Mesodermal cell (in vitro differentiated cells): ENCODE results near the gene NME3.

Source experiments
- H3K27ac ChIP-seq: 2 replicates; pipeline ENCODE4 v1.7.0; 2013; ENCODE audit warnings: mild to moderate bottlenecking, low read depth, low read length, moderate library complexity; ENCODE audit not compliant: severe bottlenecking
- H3K36me3 ChIP-seq: 2 replicates; pipeline ENCODE4 v1.7.1; 2013; ENCODE audit warnings: mild to moderate bottlenecking, low read length, moderate library complexity; ENCODE audit not compliant: control insufficient read depth, insufficient read depth
- H3K4me1 ChIP-seq: one replicate; pipeline ENCODE4 v1.7.1; 2013; ENCODE audit warnings: mild to moderate bottlenecking, low read length; ENCODE audit not compliant: insufficient read depth, control insufficient read depth, poor library complexity, severe bottlenecking
- H3K4me3 ChIP-seq: 2 replicates; pipeline ENCODE4 v1.7.0; 2013; ENCODE audit warnings: low read length, control low read depth, mild to moderate bottlenecking; ENCODE audit not compliant: insufficient read depth, poor library complexity, severe bottlenecking; ENCODE audit errors: extremely low read depth
- H3K9me3 ChIP-seq: 2 replicates; pipeline ENCODE4 v1.7.1; 2013; ENCODE audit warnings: mild to moderate bottlenecking, low read length, moderate library complexity; ENCODE audit not compliant: control insufficient read depth
- WGBS, 2 experiments: methylation state at CpG; one replicate each; pipeline ENCODE4 v1.1.5; 2013; ENCODE audit warnings: missing lambda C conversion rate in 2 of 2; ENCODE audit not compliant: insufficient coverage in 2 of 2; 5-methylcytosine and 5-hydroxymethylcytosine counted together

The NME3 gene

DNA sequence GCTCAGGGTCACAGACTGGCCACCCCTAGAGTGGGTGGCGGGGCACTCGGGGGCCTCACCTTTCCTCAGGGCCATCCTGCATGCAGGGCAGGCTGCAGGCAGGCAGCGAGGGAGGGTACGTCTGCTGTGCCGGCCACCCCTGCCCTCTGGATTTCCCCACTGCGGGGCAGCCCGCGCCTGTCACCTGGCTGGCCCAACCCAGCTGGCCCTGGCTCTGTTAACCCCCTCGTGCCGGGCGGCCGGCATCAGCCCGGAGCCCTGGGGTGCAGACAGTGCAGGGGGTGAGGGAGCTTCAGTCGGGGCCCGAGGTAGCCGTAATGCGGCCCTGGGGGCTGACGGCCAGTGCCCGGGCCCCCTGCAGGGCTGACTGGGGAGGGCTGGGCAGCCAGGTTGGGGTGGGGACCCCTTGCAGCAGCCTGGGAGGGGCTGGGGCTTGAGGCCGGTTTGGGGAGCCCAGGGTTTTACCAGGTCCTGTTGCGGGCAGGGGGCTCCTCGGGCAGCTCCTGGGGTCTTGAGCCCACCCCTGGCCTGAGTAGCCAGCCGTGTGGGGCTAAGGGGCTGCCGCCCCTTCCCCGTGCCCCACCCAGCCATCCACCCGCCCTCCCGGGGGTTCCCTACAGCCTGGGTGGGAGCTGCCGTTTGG, 22.4 kb upstream of the NME3 start, which contains the start of gene IGFALS:
TSS of gene IGFALS (minus strand) at position 128 of the 643 bp plus-strand sequence. CDS start at position 75, 53 bp downstream.
- Histone ChIP-seq H3K9me3 (peaks cover 4% of the 10 kb centered on the region), H3K4me1 (no peaks in the 10 kb centered on the region), H3K27ac (no peak within 1 kb of the TSS), H3K4me3 (no peak within 1 kb of the TSS), H3K36me3 (peaks cover 13% of the 10 kb centered on the region)
- 92 to 95% methylated on average over 16 to 27 of the region's 28 CpGs for WGBS, 2 experiments

DNA sequence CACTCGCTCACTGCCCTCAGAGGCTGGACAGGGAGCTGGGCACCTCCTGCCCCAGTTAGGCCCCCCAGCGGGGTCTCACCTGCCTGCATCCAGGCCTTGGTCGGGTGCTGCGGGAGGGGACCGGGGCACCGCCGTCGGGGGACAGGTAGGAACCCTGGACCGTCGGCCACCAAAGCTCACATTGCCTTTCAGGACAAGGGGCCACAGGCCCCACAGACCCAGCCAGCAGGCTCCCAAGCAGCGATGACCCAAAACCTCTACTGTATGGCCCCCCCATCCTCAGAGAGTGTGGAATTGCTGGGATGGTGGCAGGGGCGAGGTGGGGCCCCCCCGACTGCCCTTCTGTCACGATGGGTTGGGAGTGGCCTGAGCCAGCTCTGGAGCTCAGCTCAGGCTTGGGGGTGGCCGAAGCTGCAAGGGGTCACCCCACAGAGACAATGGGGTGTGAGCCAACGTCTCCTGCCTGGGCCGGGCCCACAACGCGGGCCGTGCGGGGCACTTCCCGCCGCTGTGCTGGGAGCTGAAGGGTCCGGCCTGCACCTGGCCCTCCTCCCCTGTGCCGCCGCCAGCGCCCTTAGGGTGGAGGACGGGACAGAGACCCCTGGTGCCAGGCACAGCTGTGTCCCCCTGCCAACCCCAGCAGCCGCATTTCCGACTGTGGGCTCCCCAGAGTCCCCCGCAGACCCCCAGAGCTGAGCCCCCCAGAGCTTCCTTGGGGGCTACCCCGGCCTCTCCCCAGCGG, 21.7 kb upstream of the NME3 start:
- Histone ChIP-seq H3K4me3 (no peak overlapping the region), H3K9me3 (peaks cover 2% of the 10 kb centered on the region), H3K27ac (no peak overlapping the region), H3K36me3 (peaks cover 19% of the 10 kb centered on the region), H3K4me1 (no peaks in the 10 kb centered on the region)
- WGBS, 2 experiments = 93 to 95% methylated on average over 23 to 31 of the region's 33 CpGs

DNA sequence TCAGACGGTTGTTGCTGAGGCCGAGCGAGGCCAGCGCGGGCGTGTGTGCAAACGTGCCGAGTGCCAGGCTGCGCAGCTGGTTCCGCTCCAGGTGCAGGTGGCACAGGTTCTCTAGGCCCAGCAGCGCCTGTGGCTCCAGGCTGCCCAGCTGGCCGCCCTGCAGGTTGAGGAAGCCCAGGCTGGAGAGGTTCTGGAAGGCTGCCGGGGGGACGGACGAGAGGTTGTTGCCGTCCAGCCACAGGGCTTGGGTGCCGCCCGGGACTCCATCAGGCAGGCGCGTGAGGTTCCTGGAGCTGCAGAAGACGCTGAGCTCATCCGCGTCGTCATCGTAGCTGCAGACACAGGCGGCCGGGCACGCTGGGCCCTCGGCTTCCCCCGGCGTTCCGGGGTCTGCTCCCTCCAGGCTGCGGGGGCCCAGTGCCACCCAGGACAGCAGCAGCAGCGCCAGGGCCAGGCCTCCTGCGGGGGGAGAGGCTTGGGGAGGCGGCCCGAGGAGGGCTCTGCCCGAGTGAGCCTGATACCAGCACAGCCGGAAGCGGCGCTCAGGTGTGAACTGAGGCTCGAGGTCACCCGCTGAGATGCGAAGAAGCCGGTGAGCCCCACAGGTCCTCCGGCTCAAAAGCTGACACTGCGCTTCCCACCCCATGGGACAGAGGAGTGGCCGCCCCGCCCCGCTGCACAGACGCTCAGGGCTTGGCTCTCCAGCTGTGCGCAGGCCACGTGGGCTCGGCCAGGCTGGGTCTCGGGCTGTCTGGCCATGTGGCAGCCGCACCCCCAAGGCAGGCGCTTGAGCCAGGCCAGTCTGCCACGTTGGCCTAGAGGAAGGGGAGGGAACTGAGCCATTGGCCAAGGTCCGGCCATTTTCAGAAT, 20.8 kb upstream of the NME3 start:
- no peak overlapping the region for H3K27ac ChIP-seq
- H3K4me1 ChIP-seq = no peaks in the 10 kb centered on the region
- 92 to 96% methylated on average over 52 to 59 of the region's 59 CpGs for WGBS, 2 experiments
- H3K36me3 ChIP-seq = peaks cover 28% of the 10 kb centered on the region
- H3K4me3 ChIP-seq = no peak overlapping the region
- H3K9me3 ChIP-seq = no peaks in the 10 kb centered on the region

DNA sequence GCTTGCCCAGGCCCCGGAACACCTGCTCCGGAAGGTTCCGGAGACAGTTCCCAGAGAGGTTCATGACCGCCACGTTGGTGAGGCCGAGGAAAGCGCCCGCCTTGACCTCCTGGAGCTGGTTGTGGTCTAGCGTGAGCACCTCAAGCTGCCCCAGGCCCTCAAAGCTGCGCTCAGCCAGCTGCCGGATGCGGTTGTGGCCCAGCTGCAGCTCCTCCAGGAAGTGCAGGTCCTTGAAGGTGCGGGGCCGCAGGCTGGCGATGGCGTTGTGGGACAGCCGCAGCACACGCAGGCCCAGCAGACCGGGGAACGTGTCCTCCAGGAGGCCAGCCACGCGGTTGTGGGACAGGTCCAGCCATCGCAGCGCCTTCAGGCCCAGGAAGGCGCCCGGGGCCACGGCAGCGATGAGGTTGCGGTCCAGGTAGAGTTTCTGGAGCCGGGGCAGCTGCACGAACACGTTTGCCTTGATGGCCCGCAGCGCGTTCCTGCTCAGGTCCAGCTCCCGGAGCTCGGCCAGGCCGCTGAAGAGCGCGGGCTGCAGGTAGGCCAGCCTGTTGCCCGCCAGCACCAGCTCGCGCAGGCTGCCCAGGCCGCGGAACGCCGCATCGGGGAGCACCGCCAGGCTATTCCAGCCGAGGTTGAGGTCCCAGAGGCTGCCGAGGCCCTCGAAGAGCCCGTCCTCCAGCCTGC, 20.1 kb upstream of the NME3 start:
- WGBS, 2 experiments = 95 to 96% methylated on average over 44 to 53 of the region's 53 CpGs
- Histone ChIP-seq H3K4me3 (no peak overlapping the region), H3K9me3 (no peaks in the 10 kb centered on the region), H3K27ac (no peak overlapping the region), H3K36me3 (peaks cover 35% of the 10 kb centered on the region), H3K4me1 (no peaks in the 10 kb centered on the region)

DNA sequence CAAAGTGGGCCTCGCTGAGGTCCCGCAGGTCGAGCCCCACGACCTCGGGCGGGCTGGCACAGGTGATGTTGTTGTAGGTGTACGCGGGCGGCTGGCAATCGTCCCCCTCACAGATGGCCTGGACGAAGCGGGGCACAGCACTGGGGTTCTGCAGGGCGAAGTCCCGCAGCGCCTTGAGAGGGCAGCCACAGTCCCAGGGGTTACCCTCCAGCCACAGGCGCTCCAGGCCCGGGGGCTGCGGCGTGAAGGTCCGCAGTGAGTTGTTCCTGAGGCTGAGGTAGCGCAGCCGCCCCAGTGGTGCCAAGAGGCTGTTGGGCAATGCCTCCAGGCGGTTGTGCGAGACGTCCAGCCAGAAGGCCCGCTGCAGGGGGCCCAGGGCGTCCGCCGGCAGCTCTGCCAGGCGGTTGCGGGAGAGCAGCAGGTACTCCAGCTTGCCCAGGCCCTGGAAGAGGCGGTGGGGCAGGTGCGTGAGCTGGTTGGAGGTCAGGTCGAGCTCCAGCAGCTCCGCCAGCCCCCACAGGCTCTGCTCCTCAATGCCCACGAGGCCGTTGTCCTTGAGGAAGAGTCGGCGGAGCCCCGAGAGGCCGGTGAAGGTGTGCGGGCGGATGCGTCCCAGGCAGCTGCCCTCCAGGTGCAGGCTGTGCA, 19.4 kb upstream of the NME3 start:
- H3K4me1 ChIP-seq = no peaks in the 10 kb centered on the region
- H3K36me3 ChIP-seq = peaks cover 42% of the 10 kb centered on the region
- WGBS, 2 experiments = 97 to 99% methylated on average over 36 to 44 of the region's 44 CpGs
- H3K4me3 ChIP-seq = no peak overlapping the region
- H3K27ac ChIP-seq = no peak overlapping the region
- no peaks in the 10 kb centered on the region for H3K9me3 ChIP-seq

DNA sequence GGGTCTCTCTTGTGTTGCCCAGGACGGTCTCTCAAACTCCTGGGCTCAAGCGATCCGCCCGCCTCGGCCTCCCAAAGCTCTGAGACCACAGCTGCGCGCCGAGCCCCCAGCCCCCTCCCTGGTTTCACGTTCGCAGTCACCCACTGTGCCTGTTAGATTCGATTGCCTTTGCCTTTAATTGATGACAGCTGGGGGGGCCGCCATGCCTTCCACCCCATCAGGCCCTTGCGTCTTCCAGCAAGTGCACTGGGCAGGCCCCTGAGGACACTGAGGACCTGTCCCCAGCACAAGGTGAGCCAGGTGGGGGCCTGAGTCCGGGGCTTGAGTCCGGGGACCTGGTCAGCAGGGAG, 18.9 kb upstream of the NME3 start:
- Histone ChIP-seq H3K9me3 (no peaks in the 10 kb centered on the region), H3K4me1 (no peaks in the 10 kb centered on the region), H3K27ac (no peak overlapping the region), H3K36me3 (peaks cover 47% of the 10 kb centered on the region), H3K4me3 (no peak overlapping the region)
- 93 to 96% methylated on average over 12 to 15 of the region's 15 CpGs for WGBS, 2 experiments

DNA sequence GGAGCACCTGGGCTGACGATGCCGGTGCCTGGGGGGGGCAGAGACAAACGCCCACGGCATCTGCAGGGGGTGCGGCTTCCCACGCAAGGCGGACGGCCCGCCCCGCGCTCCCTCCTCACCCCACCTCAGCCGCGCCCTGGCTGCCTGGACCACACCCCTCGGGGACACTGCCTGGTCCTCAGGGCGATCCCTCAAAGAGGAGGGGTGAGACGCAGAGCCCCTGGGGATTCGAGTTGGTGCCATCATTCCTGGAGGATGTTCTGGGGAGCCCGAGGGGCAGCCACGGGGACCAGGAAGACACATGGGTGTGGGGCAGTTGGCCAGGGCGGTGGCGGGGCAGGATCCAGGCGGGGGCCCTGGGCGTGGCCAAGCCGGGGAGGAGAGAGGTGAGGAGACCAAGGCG, 18.3 kb upstream of the NME3 start:
- H3K36me3 ChIP-seq = peaks cover 49% of the 10 kb centered on the region
- WGBS, 2 experiments = 92 to 98% methylated on average over 9 to 17 of the region's 25 CpGs
- H3K27ac ChIP-seq = no peak overlapping the region
- H3K9me3 ChIP-seq = no peaks in the 10 kb centered on the region
- H3K4me1 ChIP-seq = no peaks in the 10 kb centered on the region
- H3K4me3 ChIP-seq = no peak overlapping the region

DNA sequence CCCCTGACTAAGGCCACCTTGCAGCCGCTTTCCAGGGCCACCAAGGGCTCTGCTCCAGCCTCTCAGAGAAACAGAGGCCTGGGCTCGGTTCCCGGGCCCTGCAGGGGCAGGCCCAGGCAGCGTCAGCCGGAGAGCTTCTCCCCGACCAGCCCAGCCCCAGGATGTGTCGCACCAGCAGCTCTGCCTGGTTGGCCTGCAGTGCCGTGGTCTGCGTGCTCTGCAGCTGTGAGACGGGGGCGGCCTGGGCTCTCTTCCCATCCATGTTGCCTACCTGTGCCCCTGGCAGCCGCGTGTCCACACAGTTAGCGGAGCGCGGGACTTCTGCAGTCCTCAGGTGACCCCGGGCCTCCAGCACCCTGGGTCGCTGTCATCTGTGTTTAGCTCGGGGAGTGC, 17.4 kb upstream of the NME3 start:
- WGBS, 2 experiments = 85 to 90% methylated on average over 17 to 19 of the region's 19 CpGs
- H3K36me3 ChIP-seq = peaks cover 49% of the 10 kb centered on the region

DNA sequence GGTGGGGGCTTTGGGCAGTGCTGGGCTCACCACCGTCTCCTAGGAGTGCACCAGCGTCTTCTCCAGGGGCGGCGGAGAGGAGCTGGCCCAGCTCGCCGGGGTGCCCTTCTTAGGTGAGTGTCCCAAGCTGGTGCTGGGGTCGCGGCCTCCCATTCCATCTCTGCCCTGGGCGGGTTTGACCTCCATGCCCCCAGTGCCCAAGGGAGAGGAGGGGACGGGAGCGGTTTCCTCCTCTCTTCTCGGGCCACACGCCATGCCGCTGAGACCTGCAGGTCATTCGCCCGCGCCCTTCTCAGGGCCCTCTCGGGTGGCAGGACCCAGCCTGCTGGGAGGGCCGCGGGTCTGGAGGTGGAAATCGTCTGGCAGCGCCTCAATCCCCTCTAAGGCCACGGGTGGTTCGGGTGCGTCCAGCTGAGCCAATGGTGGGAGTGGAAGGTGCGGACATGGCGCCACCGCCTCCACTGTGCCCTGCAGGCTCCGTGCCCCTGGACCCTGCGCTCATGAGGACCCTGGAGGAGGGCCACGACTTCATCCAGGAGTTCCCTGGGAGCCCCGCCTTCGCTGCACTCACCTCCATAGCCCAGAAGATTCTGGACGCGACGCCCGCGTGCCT, 16.9 kb upstream of the NME3 start:
- no peak overlapping the region for H3K4me3 ChIP-seq
- WGBS, 2 experiments = 95 to 96% methylated on average over 30 to 34 of the region's 38 CpGs
- H3K36me3 ChIP-seq = peaks cover 49% of the 10 kb centered on the region
- H3K9me3 ChIP-seq = no peaks in the 10 kb centered on the region
- no peaks in the 10 kb centered on the region for H3K4me1 ChIP-seq
- no peak overlapping the region for H3K27ac ChIP-seq

More for the DNA sequence above, 17.4 kb upstream of the NME3 start:
- no peaks in the 10 kb centered on the region for H3K9me3 ChIP-seq
- H3K4me3 ChIP-seq = no peak overlapping the region
- H3K4me1 ChIP-seq = no peaks in the 10 kb centered on the region
- H3K27ac ChIP-seq = no peak overlapping the region
